Sciatic nerve (tissue), 2 donors: ENCODE measurements around the gene DDX24. TPM values are rescaled to one million over a fixed set of nuclear protein-coding genes. Genes with fewer than 3 reads are reported as not detected.
"Not testable (repeated sequence)": the region's sequence is repeated elsewhere in the genome, so short reads cannot be mapped to it uniquely, and the experiment has no call there.

Experiments
- ATAC-seq: fragments of 200-7000 bp; cut with Tn5 transposase; one replicate; pipeline ENCODE4 v1.9.1; 2020; ENCODE audit warnings: mild to moderate bottlenecking, moderate library complexity
- DNase-seq: peaks from one replicate; pipeline ENCODE4 v3.0.0-alpha.2; 2020; ENCODE audit warnings: low spot score
- intact Hi-C: fragments of 100-400 bp; cut with DNase I; formaldehyde crosslinking; loops from one replicate; pipeline ENCODE4 v1.14.2; 2022
- total RNA-seq: library from RNA; stranded (reverse); fragmentation: NEBNext Ultra II Directional; extraction: Animal tissue kit (Norgen Biotek cat#: 25700); gene quantifications from one replicate; pipeline ENCODE4 v1.2.1, GENCODE V29; 2021
- donor health status: DM: no; HTN: no; CAD: no.
- donor health status: DM: no; HTN: no; CAD: no.

Gene DDX24
- total RNA-seq, 1 donor from 2014 or later, result 181 TPM

DNA sequence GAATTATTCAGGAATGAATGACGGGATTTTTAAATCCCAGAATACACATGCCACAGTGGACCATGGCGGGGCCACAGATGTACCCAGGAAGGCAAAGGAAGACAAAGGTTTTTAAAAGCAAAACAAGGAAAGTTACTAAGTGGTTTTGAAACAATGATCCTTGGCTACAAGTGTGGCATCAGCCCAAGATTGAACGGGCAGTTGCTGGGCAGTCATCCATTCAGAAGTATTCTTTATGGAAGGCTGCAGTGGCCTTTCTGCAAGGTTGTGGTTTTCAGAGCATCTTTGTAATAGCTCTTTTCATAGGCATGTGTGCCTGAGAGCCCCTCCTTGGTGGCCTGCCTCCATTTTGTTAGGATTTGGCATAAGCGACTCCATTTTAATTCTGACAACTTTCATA lies 16.1 kb upstream of the DDX24 start:
- ATAC-seq, result no peak
- intact Hi-C loops, result no loop called here
- DNase-seq, result no peak

DNA sequence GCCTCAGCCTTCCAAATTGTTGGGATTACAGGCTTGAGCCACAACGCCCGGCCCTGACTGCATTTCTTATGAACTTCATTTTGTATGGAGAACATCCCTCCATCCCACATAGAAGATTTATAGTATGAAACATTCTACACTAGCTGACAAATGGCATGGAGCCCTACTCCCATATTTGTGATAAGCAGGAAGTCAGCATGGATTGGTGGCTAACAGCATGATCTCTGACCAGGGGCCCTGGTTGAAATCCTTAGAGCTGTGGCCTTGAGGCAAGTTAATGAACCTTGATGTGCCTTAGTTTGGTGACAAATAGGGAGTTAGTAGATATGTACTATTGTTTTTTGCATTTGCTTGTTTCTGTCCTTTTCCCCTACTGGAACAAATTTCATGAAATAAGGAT lies 12.4 kb upstream of the DDX24 start:
- no peak for DNase-seq
- no peak for ATAC-seq
- intact Hi-C loops, result no loop called here

DNA sequence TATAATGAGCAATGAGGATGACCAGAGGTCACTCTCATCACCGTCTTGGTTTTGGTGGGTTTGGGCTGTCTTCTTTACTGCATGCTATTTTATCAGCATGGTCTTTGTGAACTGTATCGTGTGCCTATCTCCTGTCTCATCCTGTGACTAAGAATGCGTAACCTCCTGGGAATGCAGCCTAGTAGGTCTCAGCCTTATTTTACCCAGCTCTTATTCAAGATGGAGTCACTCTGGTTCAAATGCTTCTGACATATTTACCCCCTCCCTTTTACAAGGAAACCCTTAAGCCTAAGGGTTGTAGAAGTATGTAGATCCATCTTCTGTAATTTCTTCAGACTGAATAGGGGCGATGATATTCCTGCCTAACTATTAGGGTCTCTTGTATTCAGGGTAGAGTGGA lies 8.5 kb upstream of the DDX24 start:
- no peak for DNase-seq
- intact Hi-C loops, result no loop called here
- no peak for ATAC-seq

GRCh38 chr14:94088516-94088915 lies 7.5 kb upstream of the DDX24 start:
- no peak for ATAC-seq
- intact Hi-C loops, result no loop called here

GRCh38 chr14:94087891-94088290 lies 6.9 kb upstream of the DDX24 start:
- intact Hi-C loops, result no loop called here
- no peak for DNase-seq
- no peak for ATAC-seq

More at GRCh38 chr14:94088516-94088915, 7.5 kb upstream of the DDX24 start:
- no peak for DNase-seq

GRCh38 chr14:94081386-94081820 lies 401 bp upstream of the DDX24 start:
- peak; percentile 25 for ATAC-seq
- no peak for DNase-seq
- intact Hi-C loops, result no loop called here

GRCh38 chr14:94079891-94080620 lies 946 bp downstream of the DDX24 start:
- ATAC-seq (no peak), DNase-seq (no peak)
- intact Hi-C loops, result no loop called here

- intact Hi-C loops, result no loop called here
- DNase-seq (no peak), ATAC-seq (no peak)
Measured at GRCh38 chr14:94077823-94078222, 3.2 kb downstream of the DDX24 start.

DNA sequence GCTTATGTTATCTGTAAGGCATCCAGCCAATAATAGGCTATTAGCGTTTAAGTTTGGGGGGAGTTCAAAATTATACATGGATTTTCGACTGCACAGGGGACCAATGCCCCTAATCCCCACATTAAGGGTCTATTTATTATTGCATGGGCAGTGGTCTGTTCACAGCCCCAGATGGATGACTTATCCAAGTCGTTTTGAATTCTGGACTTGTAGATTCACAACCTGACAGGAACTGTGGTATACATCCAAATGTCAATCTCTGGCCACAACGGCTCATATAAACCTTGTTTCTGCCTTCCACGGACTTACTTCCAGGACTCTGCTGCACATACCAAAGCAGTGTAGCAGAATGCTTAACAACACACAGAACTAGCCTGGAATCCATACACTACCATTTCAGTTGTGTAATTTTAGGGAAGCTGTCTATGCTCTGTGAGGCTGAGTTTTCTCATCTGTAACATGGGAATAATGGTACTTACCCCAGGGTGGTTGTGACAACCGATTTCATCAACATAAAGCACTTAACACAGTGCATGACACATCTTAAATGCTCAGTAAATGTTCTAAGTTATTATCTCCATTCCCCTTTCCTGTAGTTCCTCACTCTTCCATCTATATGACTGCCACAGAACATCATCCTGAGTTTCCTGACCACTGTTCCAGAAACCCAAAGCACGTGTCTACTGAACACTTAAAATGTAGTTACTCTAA lies 3.7 kb downstream of the DDX24 start:
- ATAC-seq (no peak), DNase-seq (no peak)
- intact Hi-C loops, result no loop called here

DNA sequence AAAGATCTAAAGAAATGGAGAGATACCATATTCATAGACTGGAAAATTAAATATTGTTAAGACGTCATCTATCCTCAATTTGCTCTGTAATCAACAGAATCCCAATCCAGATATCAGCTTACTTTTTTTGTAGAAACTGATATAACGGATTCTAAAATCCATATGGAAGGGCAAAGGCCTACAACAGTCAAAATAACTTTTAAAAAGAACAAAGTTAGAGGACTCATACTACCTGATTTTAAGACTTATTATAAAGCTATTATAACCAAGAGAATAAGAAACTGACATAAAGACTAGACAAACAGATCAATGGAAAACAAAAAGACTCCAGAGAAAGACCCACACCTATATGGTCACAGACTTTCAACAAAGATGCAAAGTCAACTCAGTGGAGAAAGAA lies 6.0 kb downstream of the DDX24 start:
- intact Hi-C loops, result no loop called here
- no peak for ATAC-seq
- no peak for DNase-seq

- intact Hi-C loops, result no loop called here
- ATAC-seq (no peak), DNase-seq (no peak)
Measured at GRCh38 chr14:94074534-94074933, 6.5 kb downstream of the DDX24 start.

GRCh38 chr14:94072076-94072475 lies 8.9 kb downstream of the DDX24 start:
- intact Hi-C loops, ATAC-seq: not testable (repeated sequence)

GRCh38 chr14:94066089-94066676 lies 14.8 kb downstream of the DDX24 start:
- no peak for ATAC-seq
- intact Hi-C loops, result no loop called here
- no peak for DNase-seq

More at GRCh38 chr14:94072076-94072475, 8.9 kb downstream of the DDX24 start:
- not testable (repeated sequence) for DNase-seq

GRCh38 chr14:94062344-94062940 lies 18.6 kb downstream of the DDX24 start:
- DNase-seq, result no peak
- ATAC-seq, result no peak
- intact Hi-C loops, result no loop called here

GRCh38 chr14:94059998-94060397 lies 21.0 kb downstream of the DDX24 start:
- DNase-seq (no peak), ATAC-seq (no peak)
- intact Hi-C loops, result no loop called here

DNA sequence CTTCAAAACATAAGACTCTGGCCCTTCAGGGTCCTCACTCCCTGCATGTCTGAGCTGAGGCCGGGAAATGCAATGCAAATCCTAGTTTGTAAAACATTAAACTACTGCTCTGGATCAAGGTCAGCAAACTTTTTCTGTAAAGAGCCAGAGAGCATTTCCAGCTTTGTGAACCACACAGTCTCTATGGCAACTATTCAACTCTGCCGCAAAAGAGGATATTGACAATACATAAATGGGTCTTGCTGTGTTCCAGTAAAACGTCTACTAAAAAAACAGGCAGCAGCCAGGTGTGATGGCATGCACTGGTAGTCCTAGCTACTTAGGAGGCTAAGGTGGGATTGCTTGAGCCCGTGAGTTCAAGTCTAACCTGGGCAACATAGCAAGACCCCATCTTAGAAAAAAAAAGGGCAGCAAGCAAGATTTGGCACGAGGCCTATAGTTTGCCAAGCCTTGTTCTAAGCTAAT lies 22.3 kb downstream of the DDX24 start:
- ATAC-seq, result no peak
- intact Hi-C loops, result no loop called here
- no peak for DNase-seq

- DNase-seq (no peak), ATAC-seq (no peak)
- intact Hi-C loops, result no loop called here
Measured at GRCh38 chr14:94058128-94058673, 22.8 kb downstream of the DDX24 start.

DNA sequence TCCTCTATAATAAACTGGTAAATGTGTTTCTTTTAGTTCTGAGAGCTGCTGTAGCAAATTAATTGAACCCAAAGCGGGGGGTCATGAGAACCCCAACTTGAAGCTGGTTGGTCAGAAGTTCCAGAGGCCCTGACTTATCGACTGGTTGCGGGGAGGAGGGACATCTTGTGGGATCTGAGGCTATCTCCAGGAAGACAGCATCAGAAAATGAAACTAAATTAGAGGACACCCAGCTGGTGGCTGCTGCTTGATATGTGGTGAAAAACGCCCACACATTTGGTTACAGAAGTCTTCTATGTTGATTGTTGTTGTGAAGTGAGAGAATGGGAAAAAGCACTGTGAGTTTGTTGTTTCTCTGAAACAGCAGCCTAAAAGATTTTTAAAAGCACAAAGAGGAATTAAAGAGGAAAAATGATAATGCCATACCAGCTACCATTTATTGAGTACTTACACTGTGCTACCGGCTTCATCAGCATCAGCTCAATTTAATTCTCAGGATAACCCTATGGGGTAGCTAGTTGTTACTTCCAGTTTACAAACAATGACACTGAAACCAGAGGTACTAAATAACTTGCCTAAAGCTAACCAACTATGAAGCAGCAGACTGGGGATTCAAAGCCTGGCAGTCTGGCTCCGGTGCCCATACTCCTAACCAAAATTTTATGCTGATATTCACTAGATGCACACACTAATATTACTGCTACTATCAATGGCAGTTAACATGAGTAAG lies 24.3 kb downstream of the DDX24 start:
- no peak for ATAC-seq
- intact Hi-C loops, result no loop called here
- no peak for DNase-seq

DNA sequence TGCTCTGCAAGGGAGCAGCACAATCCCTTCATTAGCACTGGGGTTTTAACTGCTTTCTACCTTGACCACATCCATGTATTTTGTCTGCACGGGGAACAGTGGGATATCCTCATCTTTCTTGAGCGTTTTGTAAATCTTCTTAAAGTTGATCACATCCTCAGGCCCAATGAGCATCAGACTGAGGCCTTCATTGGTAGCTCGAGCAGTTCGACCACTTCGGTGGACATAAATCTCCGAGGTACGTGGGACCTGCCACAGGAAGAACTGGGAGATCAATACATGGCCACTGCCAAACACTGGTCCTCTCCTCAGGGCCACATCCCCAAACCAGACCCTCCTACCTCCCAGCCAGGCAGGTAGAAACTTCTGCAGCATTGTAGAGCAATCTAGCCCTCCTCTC lies 26.1 kb downstream of the DDX24 start:
- intact Hi-C loops, result no loop called here
- ATAC-seq (no peak), DNase-seq (no peak)
